GM19438 (cell line): ENCODE data around the gene NID2.

Source experiments
- ATAC-seq: cut with Tn5 transposase; IDR thresholded peaks from one replicate; pipeline ENCODE4 v1.9.1; 2021; ENCODE audit warnings: low read depth; ENCODE audit not compliant: unreplicated experiment

Gene NID2

GRCh38 chr14:51962711-51963110 is 106.1 kb downstream of the NID2 start:
- no peak for ATAC-seq

DNA sequence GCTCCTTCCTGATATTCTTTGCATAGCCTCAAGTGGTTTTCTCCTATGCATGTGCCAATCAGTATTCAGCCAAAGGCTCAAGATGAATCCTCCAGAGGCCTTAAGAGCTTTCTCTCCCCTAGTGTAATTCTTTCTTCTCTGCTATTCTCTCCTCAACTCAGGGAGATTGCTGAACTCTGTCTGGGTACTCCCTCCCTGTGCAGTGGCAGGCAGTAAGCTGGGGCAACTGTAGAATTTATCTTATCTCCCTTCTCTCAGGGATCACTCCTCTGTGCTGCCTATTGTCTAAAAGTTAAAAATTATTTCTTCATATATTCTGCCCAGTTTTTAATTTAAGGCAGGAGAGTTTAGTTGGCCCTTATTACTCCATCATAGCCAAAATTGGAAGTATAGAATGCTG is 108.0 kb downstream of the NID2 start:
- ATAC-seq: no peak

DNA sequence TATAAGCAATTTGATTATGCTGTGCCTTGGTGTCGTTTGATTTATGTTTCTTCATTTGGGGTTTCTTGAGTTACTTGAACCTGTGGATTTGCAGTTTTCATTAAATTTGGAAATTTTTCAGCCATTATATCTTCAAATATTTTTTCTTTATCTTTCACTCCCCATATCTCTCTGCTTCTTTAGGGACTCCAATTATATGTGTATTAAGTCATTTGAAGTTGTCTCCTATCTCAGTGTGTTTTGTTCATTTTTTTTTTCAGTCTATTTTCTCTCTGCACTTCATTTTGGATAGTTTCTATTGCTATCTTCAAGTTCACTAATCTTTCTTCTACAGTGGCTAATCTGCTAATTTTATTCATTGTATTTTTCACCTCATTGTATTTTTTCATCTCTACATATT is 108.9 kb downstream of the NID2 start:
- ATAC-seq: no peak

- no peak for ATAC-seq
These were observed 110.9 kb downstream of the NID2 start for GRCh38 chr14:51957950-51958349.
